ENCODE data around the gene MANBA.
"Not testable (repeated sequence)": the region's sequence is repeated elsewhere in the genome, so short reads cannot be mapped to it uniquely, and the experiment has no call there.

DNA sequence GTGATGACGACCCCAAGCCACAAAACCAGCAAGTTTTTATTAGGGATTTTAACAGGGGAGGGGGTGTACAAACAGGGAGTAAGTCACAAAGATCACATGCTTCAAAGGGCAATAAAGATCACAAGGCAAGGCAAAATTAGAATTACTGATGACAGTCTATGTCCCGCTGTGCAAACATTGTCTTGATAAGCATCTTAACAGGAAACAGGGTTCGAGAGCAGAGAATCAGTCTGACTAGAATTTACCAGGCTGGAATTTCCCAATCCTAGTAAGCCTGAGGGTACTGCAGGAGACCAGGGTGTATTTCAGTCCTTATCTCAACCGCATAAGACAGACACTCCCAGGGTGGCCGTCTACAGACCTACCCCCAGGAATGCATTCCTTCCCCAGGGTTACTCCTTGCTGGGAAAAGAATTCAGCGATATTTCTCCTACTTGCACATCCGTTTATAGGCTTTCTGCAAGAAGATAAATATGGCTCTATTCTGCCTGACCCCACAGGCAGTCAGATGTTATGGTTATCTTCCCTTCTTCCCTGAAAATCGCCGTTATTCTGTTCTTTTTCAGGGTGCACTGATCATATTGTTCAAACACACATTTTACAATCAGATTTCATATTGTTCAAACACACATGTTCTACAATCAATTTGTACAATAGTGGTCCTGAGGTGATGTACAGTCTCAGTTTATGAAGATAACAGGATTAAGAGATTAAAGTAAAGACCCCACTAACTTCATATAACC lies 41.8 kb downstream of the MANBA start:
- TF ChIP-seq POLR2A (IDR thresholded peaks at IDR 0.05; ENCODE audit: low read length); GATA1 (IDR thresholded peaks at IDR 0.05; ENCODE audit: low read depth, low read length): not testable (repeated sequence)
